Activated naive CD8-positive, alpha-beta T cell (primary cell): Measurements from ENCODE around the gene CKMT1B.
"Not testable (repeated sequence)": the region's sequence is repeated elsewhere in the genome, so short reads cannot be mapped to it uniquely, and the experiment has no call there.

Experiments used
- H3K27ac Mint-ChIP-seq: one replicate; pipeline ENCODE4 v1.8.0; 2021; ENCODE audit warnings: mixed read lengths
- H3K27me3 Mint-ChIP-seq: one replicate; pipeline ENCODE4 v1.8.0; 2021; ENCODE audit warnings: mixed read lengths
- H3K36me3 Mint-ChIP-seq: one replicate; pipeline ENCODE4 v1.8.0; 2021; ENCODE audit warnings: mixed read lengths
- H3K4me1 Mint-ChIP-seq: one replicate; pipeline ENCODE4 v1.8.0; 2021; ENCODE audit warnings: low read depth, mixed read lengths
- H3K4me3 Mint-ChIP-seq: one replicate; pipeline ENCODE4 v1.8.0; 2021; ENCODE audit warnings: mild to moderate bottlenecking, mixed read lengths
- H3K9me3 Mint-ChIP-seq: one replicate; pipeline ENCODE4 v1.8.0; 2021; ENCODE audit warnings: low read depth, mixed read lengths

CKMT1B gene

GRCh38 chr15:43602233-43602632 lies 8.4 kb downstream of the CKMT1B start:
- not testable (repeated sequence) for H3K27ac Mint-ChIP-seq, H3K9me3 Mint-ChIP-seq, H3K4me1 Mint-ChIP-seq, H3K4me3 Mint-ChIP-seq, H3K36me3 Mint-ChIP-seq
- H3K27me3 Mint-ChIP-seq, result peaks cover 14% of the 10 kb centered on the region

DNA sequence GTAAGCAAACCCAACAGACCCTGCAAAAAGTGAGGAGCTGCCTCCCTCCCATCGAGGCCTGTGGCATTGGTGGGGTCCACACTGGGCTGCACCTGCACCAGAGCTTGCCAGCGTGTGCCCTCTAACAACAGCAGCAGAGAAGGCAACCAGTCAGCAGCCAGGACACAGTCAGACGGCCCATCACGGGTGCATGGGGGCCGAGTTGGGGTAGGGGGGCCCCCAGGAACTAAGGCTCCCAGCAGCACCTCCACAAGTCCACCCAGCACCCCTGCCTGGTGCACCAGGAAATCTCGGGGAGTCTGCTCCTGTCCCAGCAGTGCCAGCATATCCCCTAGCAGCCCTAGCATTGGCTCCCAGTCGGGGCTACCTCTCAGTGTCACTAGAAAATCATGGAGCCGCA lies 23.9 kb downstream of the CKMT1B start:
- H3K4me3 Mint-ChIP-seq, H3K27me3 Mint-ChIP-seq, H3K36me3 Mint-ChIP-seq, H3K27ac Mint-ChIP-seq, H3K9me3 Mint-ChIP-seq, H3K4me1 Mint-ChIP-seq: not testable (repeated sequence)

DNA sequence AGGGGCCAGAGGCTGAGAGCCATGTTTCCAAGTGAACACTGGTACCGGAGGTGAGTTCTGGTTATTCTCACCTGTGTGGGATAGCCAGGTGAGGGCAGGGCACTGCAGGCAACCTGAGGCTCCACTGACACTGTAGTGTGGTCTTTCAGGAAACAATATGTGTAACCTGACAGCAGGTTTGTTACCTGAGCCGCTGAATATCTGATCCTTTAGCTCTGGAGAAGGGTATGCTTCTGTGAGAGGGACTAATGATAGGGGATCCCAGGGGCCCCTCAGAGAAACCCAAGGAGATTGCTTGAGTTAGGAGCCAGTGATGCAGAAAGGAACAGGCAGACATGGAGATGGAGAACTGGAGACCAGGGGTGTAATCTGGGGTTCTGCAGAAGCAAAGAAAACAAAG lies 24.9 kb downstream of the CKMT1B start, which contains the start of gene STRC:
Gene STRC (minus strand): TSS at position 101 of the 400 bp plus-strand sequence. CDS start 78 bp downstream, at position 23.
- not testable (repeated sequence) for H3K4me1 Mint-ChIP-seq, H3K27me3 Mint-ChIP-seq, H3K36me3 Mint-ChIP-seq, H3K27ac Mint-ChIP-seq, H3K4me3 Mint-ChIP-seq, H3K9me3 Mint-ChIP-seq

DNA sequence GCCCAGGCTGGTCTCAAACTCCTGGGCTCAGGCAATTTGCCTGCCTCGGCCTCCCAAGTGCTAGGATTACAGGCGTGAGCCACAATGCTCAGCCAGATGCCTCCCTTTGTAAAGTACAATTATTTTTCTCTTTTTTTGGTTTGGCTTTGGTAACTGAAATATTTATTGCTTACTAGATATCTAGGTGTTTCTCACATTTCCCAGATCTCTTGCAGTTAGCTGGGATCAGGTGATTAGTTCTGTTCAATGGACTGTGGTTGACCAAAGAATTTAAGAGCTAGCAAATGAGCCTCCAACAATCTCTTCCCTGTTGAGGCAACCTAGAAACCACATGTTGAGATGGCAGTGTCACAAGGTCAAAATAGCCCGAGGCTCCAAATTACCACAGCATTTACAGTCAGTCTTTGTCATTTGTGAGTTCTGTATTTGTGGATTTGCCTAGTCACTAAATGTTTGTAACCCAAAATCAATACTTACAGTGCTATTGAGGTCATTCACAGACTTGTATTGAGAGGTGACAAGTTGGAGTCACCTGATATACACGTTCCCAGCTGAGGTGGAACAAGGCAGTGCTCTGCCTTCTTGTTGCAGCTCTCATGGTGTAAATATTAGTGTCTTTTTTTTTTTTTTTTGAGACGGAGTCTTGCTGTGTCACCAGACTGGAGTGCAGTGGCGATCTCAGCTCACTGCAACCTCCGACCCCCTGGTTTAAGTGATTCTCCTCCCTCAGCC lies 28.4 kb downstream of the CKMT1B start:
- not testable (repeated sequence) for H3K36me3 Mint-ChIP-seq, H3K4me3 Mint-ChIP-seq, H3K27ac Mint-ChIP-seq, H3K9me3 Mint-ChIP-seq, H3K4me1 Mint-ChIP-seq, H3K27me3 Mint-ChIP-seq

GRCh38 chr15:43625106-43625505 lies 31.3 kb downstream of the CKMT1B start:
- H3K27ac Mint-ChIP-seq, result no peak overlapping the region
- no peaks in the 10 kb centered on the region for H3K36me3 Mint-ChIP-seq
- H3K4me1 Mint-ChIP-seq, result no peaks in the 10 kb centered on the region

DNA sequence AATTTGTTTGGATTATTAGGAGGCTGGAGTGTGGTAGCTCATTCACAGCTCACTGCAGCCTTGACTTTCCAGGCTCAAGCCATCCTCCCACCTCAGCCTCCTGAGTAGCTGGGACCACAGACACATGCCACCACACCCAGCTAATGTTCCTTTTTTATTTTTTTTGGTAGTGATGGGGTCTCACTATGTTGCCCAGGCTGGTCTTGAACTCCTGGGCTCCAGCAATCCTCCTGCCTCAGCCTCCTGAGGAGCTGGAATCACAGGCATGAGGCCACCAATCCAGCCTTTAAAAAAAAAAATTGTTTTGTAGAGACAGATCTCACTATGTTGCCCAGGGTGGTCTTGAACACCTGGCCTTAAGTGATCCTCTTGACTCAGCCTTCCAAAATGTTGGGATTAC lies 33.1 kb downstream of the CKMT1B start:
- H3K4me1 Mint-ChIP-seq, H3K4me3 Mint-ChIP-seq, H3K27ac Mint-ChIP-seq, H3K9me3 Mint-ChIP-seq, H3K36me3 Mint-ChIP-seq, H3K27me3 Mint-ChIP-seq: not testable (repeated sequence)

More at GRCh38 chr15:43625106-43625505, 31.3 kb downstream of the CKMT1B start:
- Mint-ChIP-seq H3K9me3 (no peaks in the 10 kb centered on the region), H3K4me3 (no peak overlapping the region), H3K27me3 (peaks cover 1% of the 10 kb centered on the region)

GRCh38 chr15:43638464-43639204 lies 44.8 kb downstream of the CKMT1B start:
- H3K9me3 Mint-ChIP-seq, H3K4me1 Mint-ChIP-seq, H3K27ac Mint-ChIP-seq, H3K4me3 Mint-ChIP-seq, H3K27me3 Mint-ChIP-seq, H3K36me3 Mint-ChIP-seq: not testable (repeated sequence)
